Measurements from ENCODE around the gene ZBTB7C. TPM values are rescaled to one million over a fixed set of nuclear protein-coding genes. Genes with fewer than 3 reads are reported as not detected.

The ZBTB7C gene
- total and polyA plus RNA-seq, 10 of the 15 experiments (the other 5 are each of a cell fraction or from before 2014, with no cell fraction given): under 0.01 to 0.08 (median 0.01) TPM; not detected in 7

GRCh38 chr18:48084041-48084757 is 325.0 kb downstream of the ZBTB7C start:
- Histone ChIP-seq H3K4me3 (no peak overlapping the region), H3K4me2 (ENCODE audit: control insufficient read depth, insufficient read depth) (no peak overlapping the region), H3K27me3 (replicated peaks in 1 of 2; ENCODE audit: control insufficient read depth in 2 of 2, insufficient read depth in 2 of 2, low read length in 1 of 2) (no peaks in the 10 kb centered on the region; a peak in 1 of 4 replicates), H3K79me2 (ENCODE audit: control insufficient read depth, insufficient read depth, low read length) (no peaks in the 10 kb centered on the region), H3K36me3 (ENCODE audit: control insufficient read depth in 2 of 2, insufficient read depth in 2 of 2, low read length in 1 of 2) (no peaks in the 10 kb centered on the region), H3K9ac (ENCODE audit: control insufficient read depth, insufficient read depth, low read length) (no peak overlapping the region), H4K20me1 (ENCODE audit: control insufficient read depth, insufficient read depth) (no peaks in the 10 kb centered on the region), H3K4me1 (ENCODE audit: control insufficient read depth, insufficient read depth, low read length) (no peaks in the 10 kb centered on the region), H3K9me3 (replicated peaks; ENCODE audit: control insufficient read depth, insufficient read depth, low read length) (no peaks in the 10 kb centered on the region), H3K27ac (ENCODE audit: control insufficient read depth, insufficient read depth) (no peak overlapping the region), H2AFZ (ENCODE audit: control insufficient read depth, low read depth, low read length) (no peak overlapping the region)
- 18% methylated on average over 13 of the region's 13 CpGs for WGBS (ENCODE audit: insufficient coverage, insufficient replicate concordance, low lambda C conversion rate, missing lambda C conversion rate)
- ChIA-PET POLR2A (no interaction called here), CTCF (no interaction called here), SMC1A (ENCODE audit: uncharacterized antibody, unreplicated experiment) (no interaction called here), RAD21 (ENCODE audit: unreplicated experiment) (no interaction called here)
- in situ Hi-C loops (cut with MboI): no loop called here
- ATAC-seq (no peak), FAIRE-seq (no peak), DNase-seq (ENCODE audit: low read depth, low spot score) (no peak)
- TF ChIP-seq RAD21 (IDR thresholded peaks at IDR 0.05; ENCODE audit: insufficient read depth, low read depth, low read length): no peak
- TF ChIP-seq YY1 (IDR thresholded peaks at IDR 0.05; ENCODE audit: low read depth, low read length): no peak
- no peak for TF ChIP-seq ETV6 (conservative IDR thresholded peaks at IDR 0.05 in 1 of 2, IDR thresholded peaks at IDR 0.05 in 1 of 2; ENCODE audit: borderline replicate concordance in 1 of 2, low read depth in 1 of 2)
- TF ChIP-seq EGR1 (IDR thresholded peaks at IDR 0.05; ENCODE audit: borderline replicate concordance in 1 of 2, low read depth in 2 of 2, low read length in 2 of 2): no peak
- no peak for TF ChIP-seq TCF12 (IDR thresholded peaks at IDR 0.05; ENCODE audit: low read depth, low read length)
- no peak for TF ChIP-seq HCFC1 (IDR thresholded peaks at IDR 0.05; ENCODE audit: low read length)
- TF ChIP-seq MEF2B (IDR thresholded peaks at IDR 0.05; ENCODE audit: partially characterized antibody, poor library complexity, severe bottlenecking): no peak
- no peak for TF ChIP-seq NRF1 (conservative IDR thresholded peaks at IDR 0.05; ENCODE audit: low read depth, low read length)
- TF ChIP-seq RB1 (IDR thresholded peaks at IDR 0.05; ENCODE audit: borderline replicate concordance): no peak
- no peak for TF ChIP-seq KDM1A (IDR thresholded peaks at IDR 0.05; ENCODE audit: borderline replicate concordance)
- TF ChIP-seq IRF4 (IDR thresholded peaks at IDR 0.05; ENCODE audit: low read depth, low read length): no peak
- no peak for TF ChIP-seq BCL3 (IDR thresholded peaks at IDR 0.05; ENCODE audit: borderline replicate concordance, insufficient read depth, low read depth, low read length, poor library complexity, severe bottlenecking)
- TF ChIP-seq TAF1 (IDR thresholded peaks at IDR 0.05; ENCODE audit: borderline replicate concordance, low read depth, low read length): no peak
- intact Hi-C loops (cut with micrococcal nuclease; ENCODE audit: unreplicated experiment): no loop called here
- BruUV-seq (replicated peaks): no TSS peak

All from GM12878 (cell line).